Measurements from ENCODE around the gene CBARP. TPM values are rescaled to one million over a fixed set of nuclear protein-coding genes. Genes with fewer than 3 reads are reported as not detected.

Gene CBARP
- total RNA-seq, 2 experiments from 2014 or later, result 0.33 to 0.46 TPM

DNA sequence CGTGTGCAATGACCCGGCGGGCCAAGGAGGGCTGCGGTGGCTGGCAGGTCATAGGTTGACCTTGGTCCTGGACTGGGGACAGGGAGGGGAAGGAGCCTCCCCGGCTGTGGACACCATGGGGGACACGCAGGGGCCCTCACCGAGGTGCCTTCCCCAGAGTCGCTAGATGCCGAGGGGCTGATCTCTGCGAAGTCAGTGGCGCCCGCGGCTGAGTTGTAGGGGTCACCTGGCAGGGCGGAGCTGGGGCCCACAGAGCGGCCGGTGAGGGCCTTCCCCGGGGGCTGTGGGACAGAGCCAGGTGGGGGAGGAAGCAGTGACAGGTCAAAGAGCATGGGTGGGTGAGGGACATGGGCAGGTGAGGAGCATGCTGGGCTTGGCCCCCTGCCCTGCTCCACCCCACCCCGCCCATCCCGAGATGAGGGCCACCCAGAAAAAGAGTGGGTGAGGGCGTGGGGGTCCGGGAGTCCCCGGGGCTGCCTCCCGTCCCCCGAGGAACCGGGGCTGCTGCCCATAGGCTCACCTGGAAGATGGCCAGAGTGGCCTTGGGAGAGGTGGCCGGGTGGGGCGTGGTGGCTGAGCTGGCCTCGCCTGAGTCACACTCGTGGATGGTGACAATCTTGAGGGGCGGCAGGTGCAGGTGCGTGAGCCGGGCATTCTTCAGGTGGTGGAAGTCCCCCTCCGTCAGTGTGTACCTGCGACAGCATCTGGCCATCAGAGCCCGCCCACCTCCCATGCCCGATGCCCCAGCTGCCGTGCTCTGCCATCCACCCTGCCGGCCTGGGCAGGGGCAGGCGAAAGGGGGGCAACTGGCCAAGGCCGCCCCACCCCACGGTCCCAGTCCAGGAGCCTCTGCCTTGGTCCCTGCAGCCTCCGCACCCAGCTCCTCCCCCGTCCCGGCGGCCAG is 3.5 kb downstream of the CBARP start:
- no peaks in the 10 kb centered on the region for H3K36me3 Mint-ChIP-seq
- H3K4me3 Mint-ChIP-seq, result no peak overlapping the region
- no peak overlapping the region for H3K27ac Mint-ChIP-seq
- H3K4me1 Mint-ChIP-seq, result peaks cover 10% of the 10 kb centered on the region
- H3K9me3 Mint-ChIP-seq, result no peaks in the 10 kb centered on the region
- DNase-seq, result no peak
- peaks cover 6% of the 10 kb centered on the region for H3K27me3 Mint-ChIP-seq

GRCh38 chr19:1233115-1233667 is 4.6 kb downstream of the CBARP start:
- Mint-ChIP-seq H3K27ac (no peak overlapping the region), H3K4me1 (no peaks in the 10 kb centered on the region), H3K36me3 (peaks cover under 1% of the 10 kb centered on the region), H3K4me3 (no peak overlapping the region), H3K9me3 (no peaks in the 10 kb centered on the region), H3K27me3 (peaks cover under 1% of the 10 kb centered on the region)
- no peak for DNase-seq

GRCh38 chr19:1232652-1233072 is 5.1 kb downstream of the CBARP start:
- Mint-ChIP-seq H3K4me1 (no peaks in the 10 kb centered on the region), H3K27ac (no peak overlapping the region), H3K36me3 (peaks cover 2% of the 10 kb centered on the region), H3K27me3 (no peaks in the 10 kb centered on the region), H3K9me3 (no peaks in the 10 kb centered on the region), H3K4me3 (no peak overlapping the region)
- DNase-seq, result no peak

DNA sequence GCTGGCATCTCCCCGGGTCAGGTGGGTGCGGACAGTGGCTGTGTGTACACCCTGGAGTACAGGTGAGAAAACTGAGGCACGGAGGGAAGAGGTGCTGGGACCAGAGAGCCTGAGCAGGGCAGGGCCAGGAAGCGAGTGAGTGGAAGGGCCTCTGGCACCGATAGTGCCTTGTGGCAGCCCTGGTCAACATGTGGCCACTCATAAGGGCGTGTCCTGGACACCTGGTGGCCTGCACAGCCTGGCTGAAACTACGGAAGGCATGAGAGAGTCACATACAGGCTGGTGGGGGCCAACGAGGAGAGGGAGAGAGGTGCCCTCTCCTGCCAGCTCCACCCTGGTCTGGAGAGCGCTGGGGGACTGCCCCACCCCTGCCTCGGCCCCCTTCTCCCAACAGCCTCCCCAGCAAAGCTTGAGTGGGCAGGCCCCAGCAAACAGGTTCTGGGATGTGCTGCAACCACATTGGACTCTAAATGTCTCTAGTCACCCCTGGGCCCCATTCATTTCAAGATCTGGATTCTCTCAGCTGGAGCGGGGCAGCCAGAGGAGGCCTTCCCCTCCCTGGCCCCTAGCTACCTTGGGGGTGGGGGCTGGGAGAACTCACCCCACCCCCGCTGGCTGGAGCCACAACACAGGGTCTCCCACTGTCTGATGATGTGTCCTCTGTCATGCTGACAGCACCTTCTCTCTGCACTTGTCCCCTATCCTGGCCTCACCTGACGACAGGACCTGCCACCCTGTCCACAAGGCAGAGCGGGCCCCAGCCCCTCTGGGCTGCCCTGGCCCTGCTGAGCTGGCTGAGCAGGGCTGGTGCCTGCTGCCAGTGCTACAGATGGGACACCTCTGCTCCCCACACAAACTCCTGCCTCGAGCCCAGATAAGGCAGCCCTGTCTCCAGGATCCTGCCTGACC is 5.8 kb downstream of the CBARP start:
- no peaks in the 10 kb centered on the region for H3K4me1 Mint-ChIP-seq
- no peak overlapping the region for H3K4me3 Mint-ChIP-seq
- H3K9me3 Mint-ChIP-seq, result no peaks in the 10 kb centered on the region
- H3K36me3 Mint-ChIP-seq, result peaks cover 2% of the 10 kb centered on the region
- H3K27me3 Mint-ChIP-seq, result no peaks in the 10 kb centered on the region
- no peak overlapping the region for H3K27ac Mint-ChIP-seq
- DNase-seq, result no peak

- DNase-seq, result no peak
- Mint-ChIP-seq H3K4me3 (no peak overlapping the region), H3K27ac (no peak overlapping the region), H3K9me3 (no peaks in the 10 kb centered on the region), H3K27me3 (no peaks in the 10 kb centered on the region), H3K4me1 (no peaks in the 10 kb centered on the region), H3K36me3 (peaks cover 2% of the 10 kb centered on the region)
Measured at GRCh38 chr19:1230783-1231489, 6.9 kb downstream of the CBARP start.

DNA sequence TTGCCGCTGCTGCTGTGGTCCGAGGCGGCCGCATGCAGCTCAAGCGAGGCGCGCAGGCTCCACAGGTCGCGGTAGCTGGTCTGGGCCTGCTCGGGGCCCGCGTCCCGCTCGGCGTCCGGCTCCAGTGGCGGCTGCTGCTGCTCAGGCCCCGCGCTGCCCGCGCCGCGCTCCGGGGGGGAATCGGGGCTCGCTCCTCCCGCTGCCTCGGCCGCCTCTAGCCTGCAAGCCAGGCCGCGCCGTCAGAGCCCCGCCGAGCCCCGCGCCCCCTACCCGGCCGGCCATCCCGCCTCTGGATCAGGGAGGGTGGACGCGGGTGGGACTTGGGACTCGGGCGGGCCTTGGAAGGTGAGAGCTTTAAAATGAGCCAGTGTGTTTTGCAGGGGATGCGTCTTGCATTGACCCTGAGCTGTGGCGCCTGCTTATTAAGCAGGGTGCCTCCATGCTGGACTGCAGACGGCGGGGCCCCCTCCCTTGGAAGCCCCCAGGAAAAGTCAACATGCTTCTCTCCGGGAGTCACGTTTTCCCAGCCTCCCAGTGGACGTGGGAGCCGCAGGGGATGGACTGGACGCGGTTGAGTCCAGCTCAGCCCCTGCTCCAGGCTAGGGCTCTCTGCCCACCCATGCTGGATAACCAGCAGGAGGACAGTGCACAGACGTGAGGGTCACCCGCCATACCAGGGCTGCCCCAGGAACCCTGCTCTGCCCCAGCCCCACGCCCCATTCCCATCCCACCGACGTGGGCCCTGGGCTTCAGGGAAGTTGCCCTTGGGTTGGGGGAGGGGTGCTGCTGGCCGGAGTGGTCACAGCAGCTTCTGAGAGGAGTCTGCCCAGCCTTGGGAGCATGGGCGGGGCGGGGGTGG is 7.7 kb downstream of the CBARP start:
- Mint-ChIP-seq H3K9me3 (no peaks in the 10 kb centered on the region), H3K27me3 (no peaks in the 10 kb centered on the region), H3K36me3 (peaks cover 2% of the 10 kb centered on the region), H3K27ac (no peak overlapping the region), H3K4me1 (no peaks in the 10 kb centered on the region), H3K4me3 (no peak overlapping the region)
- no peak for DNase-seq

DNA sequence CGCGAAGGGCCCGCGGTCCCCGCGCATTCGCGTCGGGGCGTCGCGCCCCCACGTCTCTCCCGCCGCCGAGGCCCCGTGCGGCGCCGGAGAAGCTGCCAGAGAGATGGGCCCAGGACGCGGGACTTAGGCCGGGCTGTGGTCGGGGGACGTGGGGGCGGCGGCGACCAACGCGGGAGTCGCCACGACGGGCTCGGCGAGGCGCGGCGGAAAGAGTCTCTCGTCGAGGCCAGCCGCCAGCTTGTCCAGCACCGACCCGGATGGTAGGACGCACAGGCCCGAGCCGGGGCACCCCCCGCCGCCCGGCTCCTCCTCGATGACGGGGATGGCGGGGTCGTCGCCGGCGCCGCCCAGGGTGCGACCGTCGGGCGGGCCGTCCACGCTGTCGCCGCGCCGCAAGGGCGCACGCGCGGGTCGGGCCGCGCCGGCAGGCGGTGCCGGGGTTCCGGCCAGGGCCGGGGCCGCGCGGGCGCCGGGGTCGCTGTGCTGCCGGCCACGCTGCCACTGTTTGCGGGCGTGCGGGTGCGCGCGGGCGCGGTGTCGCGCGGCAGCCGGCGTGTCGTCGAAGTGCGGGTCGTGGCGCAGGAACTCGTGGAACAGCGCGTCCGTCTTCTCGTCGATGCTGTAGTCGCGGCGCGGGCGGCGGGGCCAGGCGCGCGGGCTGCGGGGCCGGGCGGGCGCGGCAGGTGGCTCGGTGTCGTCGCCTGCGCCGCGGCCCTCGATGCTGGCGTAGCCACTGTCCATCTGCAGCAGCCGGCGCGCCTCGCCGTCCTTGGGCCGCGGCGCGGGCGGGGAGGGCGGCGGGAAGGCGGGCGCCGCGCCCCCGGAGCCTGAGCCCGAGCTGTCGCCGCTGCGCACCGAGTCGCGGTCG is 8.5 kb downstream of the CBARP start:
- DNase-seq, result no peak
- Mint-ChIP-seq H3K27me3 (no peaks in the 10 kb centered on the region), H3K9me3 (no peaks in the 10 kb centered on the region), H3K4me3 (no peak overlapping the region), H3K36me3 (peaks cover 2% of the 10 kb centered on the region), H3K4me1 (no peaks in the 10 kb centered on the region), H3K27ac (no peak overlapping the region)

- Mint-ChIP-seq H3K4me3 (no peak overlapping the region), H3K36me3 (peaks cover 2% of the 10 kb centered on the region), H3K27me3 (no peaks in the 10 kb centered on the region), H3K9me3 (no peaks in the 10 kb centered on the region), H3K27ac (no peak overlapping the region), H3K4me1 (no peaks in the 10 kb centered on the region)
- no peak for DNase-seq
Measured at GRCh38 chr19:1228161-1228957, 9.4 kb downstream of the CBARP start.

DNA sequence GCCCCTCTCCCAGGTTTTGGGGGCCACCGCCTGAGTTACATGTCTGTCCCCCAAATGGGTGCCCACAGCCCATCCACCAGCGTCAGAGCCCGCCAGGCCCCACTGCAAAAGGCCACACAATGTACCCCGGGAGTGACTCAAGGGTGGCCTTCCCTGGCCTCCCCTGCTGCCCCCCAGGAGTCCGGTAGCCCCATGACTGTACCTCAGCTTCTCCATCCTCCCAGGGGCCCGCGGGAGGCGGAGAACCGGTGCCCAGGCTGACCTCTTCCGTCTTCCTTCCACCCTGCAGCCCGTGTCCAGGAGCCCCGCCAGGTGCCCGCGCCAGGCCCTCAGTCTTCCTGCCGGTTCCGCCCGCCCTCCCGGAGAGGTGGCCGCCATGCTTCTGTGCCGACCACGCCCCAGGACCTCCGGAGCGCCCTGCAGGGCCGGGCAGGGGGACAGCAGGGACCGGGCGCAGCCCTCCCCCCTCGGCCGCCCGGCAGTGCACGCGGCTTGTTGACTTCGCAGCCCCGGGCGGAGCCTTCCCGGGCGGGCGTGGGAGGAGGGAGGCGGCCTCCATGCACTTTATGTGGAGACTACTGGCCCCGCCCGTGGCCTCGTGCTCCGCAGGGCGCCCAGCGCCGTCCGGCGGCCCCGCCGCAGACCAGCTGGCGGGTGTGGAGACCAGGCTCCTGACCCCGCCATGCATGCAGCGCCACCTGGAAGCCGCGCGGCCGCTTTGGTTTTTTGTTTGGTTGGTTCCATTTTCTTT is 10.3 kb downstream of the CBARP start:
- no peak for DNase-seq
- no peak overlapping the region for H3K4me3 Mint-ChIP-seq
- peaks cover 2% of the 10 kb centered on the region for H3K36me3 Mint-ChIP-seq
- no peaks in the 10 kb centered on the region for H3K4me1 Mint-ChIP-seq
- no peak overlapping the region for H3K27ac Mint-ChIP-seq
- H3K27me3 Mint-ChIP-seq, result no peaks in the 10 kb centered on the region
- no peaks in the 10 kb centered on the region for H3K9me3 Mint-ChIP-seq

- no peak overlapping the region for H3K27ac Mint-ChIP-seq
- H3K4me1 Mint-ChIP-seq, result no peaks in the 10 kb centered on the region
Measured at GRCh38 chr19:1226522-1227303, 11.1 kb downstream of the CBARP start.

GRCh38 chr19:1226227-1226518 is 11.6 kb downstream of the CBARP start:
- peaks cover 2% of the 10 kb centered on the region for H3K36me3 Mint-ChIP-seq
- no peak for DNase-seq
- no peaks in the 10 kb centered on the region for H3K9me3 Mint-ChIP-seq
- H3K4me1 Mint-ChIP-seq, result no peaks in the 10 kb centered on the region
- no peaks in the 10 kb centered on the region for H3K27me3 Mint-ChIP-seq
- no peak overlapping the region for H3K27ac Mint-ChIP-seq
- H3K4me3 Mint-ChIP-seq, result no peak overlapping the region

More at GRCh38 chr19:1226522-1227303, 11.1 kb downstream of the CBARP start:
- DNase-seq, result no peak
- Mint-ChIP-seq H3K36me3 (peaks cover 2% of the 10 kb centered on the region), H3K9me3 (no peaks in the 10 kb centered on the region), H3K27me3 (no peaks in the 10 kb centered on the region), H3K4me3 (no peak overlapping the region)
